ENCODE data around the gene GPN2.
"Not testable (repeated sequence)": the region's sequence is repeated elsewhere in the genome, so short reads cannot be mapped to it uniquely, and the experiment has no call there.

Gene GPN2

DNA sequence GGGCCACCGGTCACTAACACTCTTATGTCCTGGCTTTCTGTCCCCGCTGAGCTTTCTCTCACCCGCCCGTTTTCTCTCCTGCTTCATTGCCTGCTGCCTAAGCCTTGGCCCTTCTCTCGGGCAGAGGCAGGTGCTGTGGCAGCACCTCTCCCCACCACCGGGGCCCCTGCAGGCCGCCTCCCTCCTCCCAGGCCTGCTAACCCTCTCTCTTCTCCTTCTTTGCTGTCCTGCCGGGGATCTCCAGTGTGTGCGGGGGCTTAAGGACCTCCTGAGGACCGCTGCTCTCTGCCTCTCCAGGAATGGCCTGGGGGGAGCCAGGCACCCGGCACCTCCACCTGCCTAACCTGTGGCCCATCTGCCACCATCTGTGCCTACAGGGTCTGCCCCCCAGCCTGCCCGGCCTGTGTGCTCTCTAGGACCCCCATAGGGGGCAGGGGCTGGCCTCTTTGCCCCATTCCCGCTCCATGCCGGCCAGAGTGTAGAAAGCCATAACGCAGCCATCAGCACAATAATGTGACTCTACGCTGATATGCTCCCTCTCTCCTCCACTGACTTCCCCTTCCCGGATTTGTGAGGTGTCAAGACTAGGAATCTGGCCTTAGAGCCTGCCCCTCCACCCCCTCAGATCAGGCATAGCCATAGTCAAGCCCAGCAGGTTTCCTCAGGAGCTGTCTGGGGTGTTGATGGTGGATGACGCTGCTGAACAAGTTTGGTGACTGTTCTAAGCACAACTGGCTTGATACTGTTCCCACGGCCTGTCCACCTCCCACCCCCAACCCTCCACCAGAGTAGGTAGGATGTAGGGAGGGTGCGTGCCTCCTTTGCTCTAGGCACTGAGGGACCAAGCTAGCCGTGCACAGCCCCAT, 33.2 kb downstream of the GPN2 start:
- no peak for DNase-seq

DNA sequence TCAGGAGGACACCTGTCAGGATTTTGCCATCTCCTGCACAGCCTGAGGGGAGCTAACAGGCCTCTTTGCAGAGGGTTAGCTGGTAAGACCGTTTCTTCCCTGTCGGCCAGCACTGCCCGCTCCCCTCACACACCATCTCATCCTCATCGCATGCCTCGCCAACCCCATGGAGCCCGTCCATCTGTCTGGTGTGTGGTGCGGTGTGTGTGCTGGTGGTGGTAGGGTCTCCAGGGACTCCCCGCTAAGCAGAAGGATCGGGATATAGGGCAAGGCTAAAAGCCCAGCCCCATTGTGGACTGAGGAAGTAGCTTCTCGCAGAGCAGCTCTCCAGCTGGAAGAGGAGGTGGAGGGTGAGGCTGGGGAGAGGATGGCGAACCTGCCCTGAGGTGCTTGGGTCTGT, 33.9 kb downstream of the GPN2 start:
- no peak for DNase-seq

DNA sequence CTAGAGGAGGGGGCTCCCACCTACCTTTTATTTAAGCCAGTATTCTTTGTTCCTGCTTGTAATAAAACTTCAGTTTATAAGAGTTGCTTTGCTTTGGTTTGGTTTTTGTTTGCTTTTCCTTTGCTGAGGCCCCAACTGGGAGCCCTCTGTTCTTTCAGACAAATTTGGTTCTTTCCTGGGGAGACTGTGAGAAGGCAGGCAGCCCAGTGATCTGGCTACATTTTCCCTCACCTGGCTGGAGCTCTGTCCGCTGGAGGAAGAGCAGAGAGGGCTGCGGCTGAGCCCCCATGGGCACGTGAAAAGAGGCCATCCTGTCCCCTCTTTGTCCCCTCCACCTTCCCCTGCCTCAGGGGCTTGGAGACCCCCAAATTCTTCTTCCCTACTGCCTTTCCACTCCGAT, 34.4 kb downstream of the GPN2 start:
- no peak for DNase-seq

DNA sequence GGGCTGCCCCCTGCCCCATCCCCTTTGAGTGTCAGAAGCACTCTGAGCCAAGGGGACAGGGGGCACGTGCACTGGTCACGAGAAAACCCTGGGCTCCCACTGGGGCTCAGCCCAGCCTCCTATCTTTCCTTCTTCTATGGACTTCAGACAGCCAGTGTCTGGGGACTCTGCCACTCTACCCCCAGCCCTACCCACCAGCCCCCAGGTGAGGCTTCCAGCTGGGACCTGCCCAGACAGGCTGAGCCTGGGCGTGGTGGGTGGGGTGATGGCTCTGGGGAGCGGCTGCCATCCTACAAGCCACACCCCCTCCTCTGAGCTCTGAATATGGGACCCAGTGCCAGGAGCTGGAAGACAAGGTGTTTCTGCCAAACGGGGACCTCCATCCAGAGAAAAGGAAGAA, 35.2 kb downstream of the GPN2 start:
- DNase-seq, result no peak

DNA sequence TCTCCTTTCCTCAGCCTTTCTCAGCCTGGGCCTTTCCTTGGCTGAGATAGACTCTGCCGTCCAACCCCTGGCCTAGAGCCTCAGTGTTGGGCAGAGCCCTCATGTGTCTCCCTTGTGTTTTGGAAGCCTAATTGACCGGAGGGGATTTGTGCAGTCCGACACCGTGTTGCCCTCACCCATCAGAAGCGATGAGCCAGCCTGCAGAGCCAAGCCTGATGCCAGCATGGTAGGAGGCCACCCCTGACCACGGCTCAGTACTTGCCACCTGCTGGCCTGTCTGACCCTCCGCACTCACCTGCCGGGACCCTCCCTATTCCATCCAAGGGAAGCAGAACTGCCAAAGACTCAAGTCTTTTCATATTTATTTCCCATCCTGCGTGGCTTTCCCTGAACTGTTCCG, 36.5 kb downstream of the GPN2 start:
- no peak for DNase-seq

DNA sequence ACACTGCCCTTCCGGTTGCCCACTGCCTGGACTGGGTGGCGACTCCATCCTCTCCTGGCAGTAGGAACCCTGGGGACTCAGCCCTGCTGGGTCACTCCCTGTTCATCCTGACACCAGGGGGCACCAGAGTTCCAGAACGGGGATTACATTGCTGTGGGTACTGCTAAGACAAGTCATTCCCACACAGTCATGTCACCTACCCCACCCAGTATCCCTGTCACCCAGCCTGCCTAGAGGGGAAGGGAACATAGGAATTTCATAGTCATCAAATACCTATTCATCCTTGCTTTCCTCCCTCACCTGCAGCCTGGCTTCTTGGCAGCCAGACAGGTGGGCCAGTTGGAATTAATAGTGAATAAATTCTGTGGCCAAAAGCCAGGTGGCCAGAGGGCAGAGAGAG, 36.9 kb downstream of the GPN2 start:
- DNase-seq, result peak; percentile 71

DNA sequence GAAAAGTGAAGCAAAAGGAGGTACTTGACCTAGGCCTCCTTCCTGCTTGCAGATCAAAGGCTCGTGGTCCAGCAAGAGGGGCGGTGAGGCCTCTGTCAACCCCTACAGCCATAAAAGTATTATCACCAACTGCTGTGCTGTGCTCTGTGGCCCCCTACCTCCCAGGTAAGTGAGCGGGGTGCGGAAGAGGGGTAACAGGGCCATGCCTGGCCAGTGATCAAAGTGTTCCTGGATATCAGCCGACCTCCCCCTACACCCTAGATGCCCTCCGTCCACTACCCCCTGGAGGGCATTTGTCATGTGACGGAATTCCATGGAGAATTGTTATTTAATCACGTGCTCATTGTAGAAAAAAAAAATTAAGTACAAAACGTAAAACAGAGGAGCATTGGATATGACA, 37.4 kb downstream of the GPN2 start:
- DNase-seq, result no peak

DNA sequence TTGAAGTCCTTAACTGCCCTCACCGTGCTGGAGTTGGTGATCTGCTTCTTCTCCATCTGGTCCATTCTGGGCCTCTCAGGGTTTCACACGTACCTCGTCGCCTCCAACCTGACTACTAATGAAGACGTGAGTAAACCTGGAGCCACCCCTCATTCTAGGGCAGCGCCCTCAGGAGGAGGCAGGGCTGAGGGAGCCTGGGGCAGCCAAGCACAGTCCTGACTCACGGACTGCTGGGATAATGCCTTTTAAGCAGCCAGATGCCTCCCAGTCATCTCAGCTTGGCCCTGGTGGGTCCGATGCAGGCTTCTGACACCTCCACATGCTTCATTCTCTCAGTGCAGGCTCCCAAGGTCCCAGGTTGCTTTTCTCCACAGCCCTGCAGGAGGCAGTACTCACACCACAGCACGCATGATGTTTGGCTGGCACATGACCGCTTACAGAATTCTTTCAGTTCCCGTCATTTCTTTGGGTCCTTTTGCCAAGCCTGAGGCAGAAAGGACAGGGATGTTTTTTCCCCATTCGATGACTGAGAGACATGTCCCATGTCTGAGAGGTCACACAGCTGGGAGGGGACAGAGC, 38.9 kb downstream of the GPN2 start:
- DNase-seq, result no peak

DNA sequence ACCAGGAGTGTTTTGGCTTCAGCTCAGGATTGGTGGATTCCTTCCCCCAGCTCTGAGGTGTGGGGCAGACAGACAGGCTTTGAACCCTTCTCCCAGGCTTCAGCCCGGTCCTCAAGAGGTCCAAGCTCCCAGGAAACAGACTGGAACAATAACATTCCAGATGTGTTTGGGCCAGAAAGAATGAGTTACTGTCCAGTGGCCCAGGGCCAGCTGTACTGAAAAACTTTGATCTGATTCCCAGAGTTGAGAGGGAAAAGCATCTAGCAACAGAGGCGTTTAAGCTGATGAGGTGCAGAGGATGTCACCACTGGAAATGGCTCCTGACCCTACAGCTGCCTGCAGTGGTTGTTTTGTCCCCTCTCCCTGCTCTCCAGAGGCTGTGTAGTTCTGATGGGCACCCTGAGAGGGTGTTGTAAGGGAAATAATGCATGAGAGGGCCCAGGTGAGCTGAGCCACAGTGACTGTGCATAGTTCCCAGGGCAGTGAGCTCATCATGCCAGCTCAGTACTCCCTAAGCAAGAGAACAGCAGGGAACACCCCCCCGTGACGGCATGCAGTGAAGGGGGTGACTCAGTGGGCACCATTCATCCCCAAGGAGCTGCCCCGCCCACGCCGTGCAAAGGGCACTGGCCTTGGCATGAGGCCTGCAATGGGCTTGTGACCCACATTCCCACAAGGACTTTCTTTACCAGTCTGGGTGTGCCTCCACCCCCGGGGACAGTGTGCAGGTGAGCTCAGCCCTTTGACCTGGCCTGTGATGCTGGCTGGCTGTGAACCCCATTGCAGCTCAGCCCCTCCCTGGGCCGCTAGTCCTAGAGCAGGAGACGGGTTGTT, 40.9 kb downstream of the GPN2 start:
- DNase-seq, result no peak

DNA sequence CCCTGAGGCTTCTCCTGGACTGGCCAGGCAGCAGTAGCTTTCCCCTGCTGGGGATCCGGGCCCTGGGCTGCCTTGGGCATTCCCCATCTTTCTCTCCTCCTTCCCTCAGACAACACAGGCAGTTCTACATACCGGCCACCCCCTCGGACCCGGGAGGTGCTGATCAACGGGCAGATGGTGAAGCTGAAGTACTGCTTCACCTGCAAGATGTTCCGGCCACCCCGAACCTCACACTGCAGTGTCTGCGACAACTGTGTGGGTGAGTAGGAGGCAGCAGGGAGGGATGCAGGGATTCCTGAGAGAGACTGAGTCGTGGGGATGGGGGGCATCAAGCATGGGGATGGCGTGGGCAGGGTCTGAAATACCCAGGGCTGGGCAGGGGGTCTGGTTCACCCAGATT, 41.6 kb downstream of the GPN2 start:
- no peak for DNase-seq

DNA sequence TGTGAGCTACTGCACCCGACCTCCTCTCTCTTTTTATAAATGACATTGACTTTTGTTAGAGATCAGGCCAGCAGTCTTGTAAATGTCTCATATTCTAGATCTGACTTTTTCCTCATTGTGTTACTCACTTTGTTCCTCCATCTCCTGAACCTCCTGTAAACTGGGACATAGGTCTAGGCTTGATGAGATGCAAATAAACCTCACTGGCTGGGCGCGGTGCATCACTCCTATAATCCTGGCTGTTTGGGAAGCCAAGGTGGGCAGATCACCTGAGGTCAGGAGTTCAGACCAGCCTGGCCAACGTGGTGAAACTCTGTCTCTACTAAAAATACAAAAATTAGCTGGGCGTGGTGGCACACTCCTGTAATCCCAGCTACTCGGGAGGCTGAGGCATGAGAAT, 42.3 kb downstream of the GPN2 start:
- DNase-seq, result not testable (repeated sequence)

DNA sequence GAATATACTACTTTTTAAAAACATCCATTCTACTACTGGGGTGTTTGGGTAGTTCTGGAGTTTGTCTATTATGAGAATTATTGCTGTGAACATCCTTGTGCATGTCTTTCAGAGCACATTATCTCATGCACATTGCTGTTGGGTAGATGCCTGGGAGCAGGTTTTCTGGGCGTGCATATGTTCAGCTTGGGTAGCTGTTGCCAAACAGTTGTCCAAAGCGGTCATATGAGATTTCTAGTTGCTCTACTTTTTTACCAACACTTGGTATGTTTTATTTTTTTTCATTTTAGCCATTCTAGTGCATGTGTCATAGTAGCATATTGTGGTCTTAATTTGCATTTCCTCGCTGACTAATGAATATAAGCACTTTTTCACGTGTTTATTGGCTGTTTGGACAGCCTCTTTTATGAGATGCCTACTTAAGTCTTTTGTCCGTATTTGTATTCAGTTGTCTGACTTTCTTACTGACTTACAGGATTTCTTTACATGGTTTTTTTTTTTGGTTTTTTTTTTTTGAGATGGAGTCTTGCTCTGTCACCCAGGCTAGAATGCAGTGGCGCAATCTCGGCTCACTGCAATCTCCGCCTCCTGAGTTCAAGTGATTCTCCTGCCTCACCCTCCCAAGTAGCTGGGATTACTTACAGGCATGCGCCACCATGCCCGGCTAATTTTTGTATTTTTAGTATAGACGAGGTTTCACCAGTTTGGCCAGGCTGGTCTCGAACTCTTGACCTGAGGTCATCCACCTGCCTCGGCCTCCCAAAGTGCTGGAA, 45.5 kb downstream of the GPN2 start:
- no peak for DNase-seq

DNA sequence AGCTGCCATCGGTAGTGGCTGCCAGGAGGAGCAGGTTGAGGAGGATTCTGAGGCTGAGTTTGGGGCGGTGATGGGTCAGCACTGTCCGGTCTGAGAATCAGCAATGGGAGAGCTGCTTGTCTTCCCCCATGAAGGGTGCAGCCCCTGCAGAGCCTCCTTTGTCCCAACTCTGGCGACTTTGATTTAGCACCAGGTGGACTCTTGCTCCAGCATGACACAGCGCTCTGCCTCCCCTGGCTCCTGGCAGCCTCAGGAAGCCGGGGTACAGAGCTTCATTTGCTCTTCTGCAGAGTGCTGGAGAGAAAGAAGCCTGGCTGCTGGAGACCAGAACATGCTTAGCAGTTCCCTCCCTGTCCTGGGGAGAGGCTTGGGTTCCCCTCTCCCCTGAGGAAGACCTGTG, 50.3 kb downstream of the GPN2 start:
- DNase-seq, result no peak

DNA sequence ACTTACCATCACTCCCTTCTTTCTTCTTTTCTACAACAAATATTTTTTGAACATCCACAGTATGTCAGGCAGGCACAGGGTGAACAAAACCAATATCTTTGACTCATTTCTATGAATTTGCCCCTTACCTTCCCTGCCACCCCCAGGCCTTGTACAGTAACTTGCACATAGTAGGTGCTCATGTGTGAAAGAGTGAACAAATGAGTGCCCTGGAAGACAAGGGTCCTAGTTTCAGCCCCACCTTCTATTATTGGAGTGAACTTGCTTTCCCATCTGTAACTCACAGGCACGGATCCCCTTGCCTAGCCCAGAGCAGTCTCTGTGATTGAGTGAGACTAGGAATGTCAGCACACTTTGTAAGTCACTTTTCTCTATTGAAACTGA, 50.8 kb downstream of the GPN2 start:
- DNase-seq, result no peak

DNA sequence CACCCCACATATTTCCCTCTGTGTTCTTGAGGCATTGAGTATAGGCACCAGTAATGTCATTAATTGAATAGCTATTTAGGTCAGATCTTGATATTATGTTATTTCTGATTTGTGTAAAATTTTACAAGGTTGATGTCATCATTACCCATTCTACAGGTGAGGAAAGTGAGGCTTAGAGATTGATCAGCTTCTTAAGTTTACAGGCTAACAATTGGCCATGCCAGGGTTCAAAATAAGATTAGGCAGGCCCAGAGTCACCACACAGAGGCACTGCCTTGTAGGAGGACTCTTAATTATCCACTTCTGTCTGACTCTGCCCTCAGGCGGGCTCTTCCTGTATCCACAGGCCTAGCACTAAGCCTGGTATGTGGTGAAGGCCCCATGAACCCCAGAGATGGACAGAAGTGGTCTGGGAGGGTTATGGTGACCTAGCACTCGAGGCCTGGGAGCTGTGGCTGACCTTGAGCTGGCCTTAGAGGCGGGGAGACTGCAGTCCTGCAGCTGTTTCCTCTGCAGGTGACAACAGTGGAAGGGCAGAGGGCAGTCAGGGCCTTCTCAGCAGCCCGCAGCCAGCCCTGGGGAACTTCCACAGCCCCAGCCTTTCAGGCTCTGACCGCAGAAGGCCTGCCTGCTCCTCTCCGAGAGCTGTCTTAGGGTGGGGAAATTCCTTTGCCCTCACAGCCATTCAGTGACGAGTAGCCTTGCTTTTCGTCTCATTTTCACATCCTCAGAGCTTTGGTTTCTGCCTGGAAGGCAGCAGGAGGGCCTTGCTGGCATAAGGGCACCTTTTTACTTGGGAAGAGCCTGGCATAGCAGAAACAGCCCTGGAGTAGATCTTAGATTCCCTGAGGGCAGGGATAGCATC, 51.4 kb downstream of the GPN2 start:
- DNase-seq, result peak; percentile 44

DNA sequence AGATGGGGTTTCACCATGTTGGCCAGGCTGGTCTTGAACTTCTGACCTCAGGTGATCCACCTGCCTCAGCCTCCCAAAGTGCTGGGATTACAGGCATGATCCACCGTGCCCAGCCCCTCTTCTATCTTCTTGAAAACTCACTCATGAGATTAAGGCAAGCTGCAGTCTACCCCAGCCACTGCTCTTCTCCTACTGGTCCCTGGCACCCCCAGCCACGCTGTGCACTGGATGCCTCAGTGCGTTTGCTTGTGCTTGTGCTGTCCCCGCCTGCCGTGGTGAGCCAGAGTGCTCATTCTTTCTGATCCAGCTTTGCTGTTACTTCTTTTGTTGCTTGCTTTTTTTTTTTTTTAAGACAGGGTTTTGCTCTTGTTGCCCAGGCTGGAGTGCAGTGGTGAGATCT, 52.4 kb downstream of the GPN2 start:
- DNase-seq, result not testable (repeated sequence)

DNA sequence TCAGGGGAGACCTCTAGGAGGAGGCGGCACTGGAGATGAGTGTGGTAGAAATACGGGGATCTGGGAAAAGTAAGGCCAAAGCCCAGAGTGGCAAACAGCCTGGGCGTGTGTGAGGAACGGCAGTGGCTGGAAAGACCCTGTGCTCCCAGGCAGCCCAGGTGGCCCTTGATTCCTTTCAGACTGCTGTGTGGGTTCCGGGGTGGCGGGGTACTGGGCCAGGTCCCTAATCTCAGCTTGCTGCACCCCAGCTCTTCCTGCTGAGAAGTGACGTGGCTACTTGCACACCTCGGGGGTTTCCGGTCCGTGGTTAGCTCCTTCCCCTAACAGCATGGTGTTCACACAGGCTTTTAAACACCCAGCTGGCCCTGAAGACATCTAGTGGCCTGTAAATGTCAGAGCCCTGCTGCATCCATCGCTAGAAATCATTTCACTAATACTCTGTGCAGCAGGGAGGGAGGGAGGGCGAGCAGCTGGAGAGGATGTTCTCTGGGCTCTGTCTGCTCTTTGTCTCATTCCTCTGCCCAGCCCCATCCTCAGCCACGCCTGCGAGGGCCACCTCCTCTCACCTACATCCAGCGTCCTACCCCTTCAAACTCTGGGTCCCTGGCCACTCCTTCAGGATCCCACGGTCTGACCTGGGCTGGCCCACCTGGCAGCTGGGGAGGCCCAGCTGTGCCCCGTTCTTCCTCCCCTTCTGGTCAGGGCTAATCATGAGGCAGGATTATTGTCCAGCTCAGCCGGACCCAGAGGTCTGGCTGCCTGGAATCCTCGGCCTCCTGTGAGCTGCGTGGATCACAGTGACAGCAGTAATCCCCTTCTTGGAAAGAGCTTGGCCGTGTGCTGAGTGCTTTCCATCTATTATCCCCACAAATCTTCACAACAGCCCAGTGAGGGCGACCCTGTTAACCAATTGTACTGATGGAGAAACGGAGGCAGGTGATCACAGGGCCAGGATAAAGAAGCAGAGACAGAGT, 56.4 kb downstream of the GPN2 start:
- peak; percentile 85 for DNase-seq

DNA sequence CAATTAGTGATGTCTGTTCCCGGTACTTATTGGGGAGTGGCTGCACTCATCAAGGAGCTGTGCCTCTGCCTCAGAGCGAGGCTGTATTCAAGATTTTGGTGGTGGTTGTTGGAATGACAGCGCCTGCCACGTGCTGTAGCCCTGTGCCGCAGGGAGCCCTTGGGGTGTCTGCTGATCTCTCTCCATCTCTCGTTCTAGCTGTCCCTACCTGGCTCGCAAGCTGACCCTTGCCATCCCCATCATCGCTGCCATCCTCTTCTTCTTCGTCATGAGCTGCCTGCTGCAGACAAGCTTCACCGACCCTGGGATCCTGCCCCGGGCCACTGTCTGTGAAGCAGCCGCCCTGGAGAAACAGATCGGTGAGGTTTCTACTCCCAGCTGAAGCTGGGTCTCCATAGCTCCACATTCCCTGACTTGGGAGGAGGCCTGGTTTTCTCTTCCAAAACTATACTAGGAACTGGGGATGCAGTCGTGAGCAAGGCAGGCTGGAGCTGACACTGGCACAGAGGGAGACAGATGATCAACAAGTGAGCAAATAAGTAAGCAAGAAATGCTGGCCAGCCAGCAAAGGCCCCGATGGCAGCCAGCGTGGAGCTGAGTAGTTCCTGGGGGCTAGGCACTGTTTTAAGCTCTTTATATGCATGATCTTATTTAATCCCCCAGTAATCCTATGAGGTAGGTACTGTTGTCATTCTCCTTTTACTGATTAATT, 57.7 kb downstream of the GPN2 start:
- no peak for DNase-seq

DNA sequence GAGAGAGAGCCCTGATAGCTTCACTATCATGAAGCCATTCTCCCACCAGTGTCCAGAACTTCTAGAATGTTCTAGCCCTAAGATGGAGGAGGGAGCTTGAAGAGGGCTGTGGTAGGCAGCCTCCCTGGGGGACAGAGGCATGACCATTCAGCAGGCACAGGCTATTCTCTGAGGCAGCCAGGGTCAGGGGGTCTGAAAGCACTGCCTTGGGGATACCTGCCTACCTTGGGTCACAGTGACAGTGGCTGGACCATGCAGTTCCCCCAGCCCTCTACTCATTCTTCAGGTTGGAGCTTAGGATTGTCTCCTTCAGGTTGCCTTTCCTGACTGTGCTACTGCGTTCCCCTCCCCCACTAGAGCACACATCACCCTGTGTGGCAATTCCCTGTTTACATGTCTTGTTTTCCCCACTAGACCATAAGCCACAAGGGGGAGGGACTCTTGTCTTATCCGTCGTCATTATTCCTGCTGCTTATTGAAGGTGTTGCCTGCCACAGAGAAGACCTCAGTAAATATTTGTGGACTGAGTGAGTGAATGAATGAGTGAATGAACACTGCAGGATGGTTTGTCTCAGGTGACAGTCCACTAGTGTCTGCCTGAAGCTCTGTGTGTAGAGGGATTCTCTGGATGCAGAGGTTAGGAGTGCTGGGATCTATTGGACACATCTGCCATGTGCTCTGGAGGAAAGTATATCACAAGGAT, 58.4 kb downstream of the GPN2 start:
- no peak for DNase-seq

DNA sequence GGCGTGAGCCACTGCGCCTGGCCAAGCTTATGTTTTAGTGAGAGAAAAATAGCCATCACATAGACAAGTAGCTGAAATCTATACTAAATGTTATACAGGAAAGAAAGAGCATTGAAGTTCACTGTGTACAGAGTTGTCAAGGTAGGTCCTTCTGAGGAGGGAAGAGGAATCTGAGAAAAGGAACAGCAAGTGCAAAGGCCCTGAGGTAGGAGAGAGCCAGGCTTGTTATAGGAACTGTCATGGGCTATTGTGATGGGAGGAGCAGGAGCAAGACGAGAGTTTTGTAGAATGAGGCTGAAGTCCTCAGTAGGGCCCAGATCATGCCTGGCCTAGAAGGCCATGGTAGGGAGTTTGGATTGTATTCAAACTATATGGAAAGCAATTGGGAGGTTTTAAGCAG, 59.0 kb downstream of the GPN2 start:
- no peak for DNase-seq

Measured in stimulated activated CD4-positive, alpha-beta T cell treated with anti-CD3 and anti-CD28 coated beads, Interleukin-1b, Interleukin-23, amount 100 ng/mL, for 48 hours (primary cell).